Smooth muscle cell (in vitro differentiated cells): ENCODE data around the gene ADAMTS12. TPM values are rescaled to one million over a fixed set of nuclear protein-coding genes. Genes with fewer than 3 reads are reported as not detected.
A peak's percentile ranks its signal among the peaks of the same experiment; 100 is the strongest.

Experiments used
- DNase-seq: peaks from one replicate; lab custom pipeline; 2025; ENCODE audit not compliant: unreplicated experiment; lab: John Stamatoyannopoulos, UW
- H2AFZ ChIP-seq: fragments of 200-600 bp; sonication (generic); 2 replicates; pipeline ENCODE4 v1.6.0; 2016; ENCODE audit warnings: antibody characterized with exemption, low read depth, mild to moderate bottlenecking
- H3F3A ChIP-seq: fragments of 200-600 bp; sonication (generic); 2 replicates; pipeline ENCODE4 v1.6.0; 2017; ENCODE audit warnings: antibody characterized with exemption, low read depth
- H3K27ac ChIP-seq: fragments of 200-600 bp; sonication (generic); 2 replicates; pipeline ENCODE4 v1.5.1; 2016; ENCODE audit warnings: low read depth, mild to moderate bottlenecking
- H3K27me3 ChIP-seq: fragments of 200-600 bp; sonication (generic); 2 replicates; pipeline ENCODE4 v1.6.1; 2016; ENCODE audit warnings: low read depth, mild to moderate bottlenecking
- H3K36me3 ChIP-seq: fragments of 200-600 bp; sonication (generic); 2 replicates; pipeline ENCODE4 v1.5.1; 2016; ENCODE audit warnings: low read depth
- H3K4me1 ChIP-seq: fragments of 200-600 bp; sonication (generic); 2 replicates; pipeline ENCODE4 v1.5.1; 2016; ENCODE audit warnings: low read depth
- H3K4me2 ChIP-seq: fragments of 200-600 bp; sonication (generic); 2 replicates; pipeline ENCODE4 v1.6.0; 2016; ENCODE audit warnings: mild to moderate bottlenecking
- H3K4me3 ChIP-seq: fragments of 200-600 bp; sonication (generic); 2 replicates; pipeline ENCODE4 v1.5.1; 2016; ENCODE audit warnings: mild to moderate bottlenecking
- H3K79me2 ChIP-seq: fragments of 200-600 bp; sonication (generic); 2 replicates; pipeline ENCODE4 v1.6.0; 2016; ENCODE audit warnings: low read depth, mild to moderate bottlenecking
- H3K9ac ChIP-seq: fragments of 200-600 bp; sonication (generic); 2 replicates; pipeline ENCODE4 v1.6.0; 2016; ENCODE audit warnings: low read depth
- H3K9me3 ChIP-seq: fragments of 200-600 bp; sonication (generic); replicated peaks from 2 replicates; pipeline ENCODE4 v1.5.1; 2016; ENCODE audit warnings: low read depth
- H4K20me1 ChIP-seq: fragments of 200-600 bp; sonication (generic); 2 replicates; pipeline ENCODE4 v1.6.0; 2016; ENCODE audit warnings: low read depth
- WGBS: methylation state at CpG from one replicate; pipeline ENCODE4 v1.1.7; 2016; ENCODE audit warnings: low lambda C conversion rate; 5-methylcytosine and 5-hydroxymethylcytosine counted together
- polyA plus RNA-seq: library from polyadenylated mRNA; unstranded; fragments of >200 nt; fragmentation: Nextera tagmentation; extraction: Ambion mirVana; gene quantifications from 2 replicates; pipeline ENCODE4 v1.2.1, GENCODE V29; 2016
- total RNA-seq: library from RNA; depleted of rRNA; stranded (reverse); fragments of >200 nt; gene quantifications from 2 replicates; pipeline ENCODE4 v1.2.3, GENCODE V29; 2014
- TF ChIP-seq, protein P1 (sequence below): fragments of 200-600 bp; sonication (generic); IDR thresholded peaks from 2 replicates; pipeline ENCODE4 v1.5.1; 2017; ENCODE audit warnings: borderline replicate concordance, mild to moderate bottlenecking, antibody characterized with exemption; ENCODE audit not compliant: insufficient read depth, poor library complexity, severe bottlenecking

ADAMTS12 gene
- total and polyA plus RNA-seq, 2 experiments from 2014 or later, result 34.3 to 84.9 TPM

DNA sequence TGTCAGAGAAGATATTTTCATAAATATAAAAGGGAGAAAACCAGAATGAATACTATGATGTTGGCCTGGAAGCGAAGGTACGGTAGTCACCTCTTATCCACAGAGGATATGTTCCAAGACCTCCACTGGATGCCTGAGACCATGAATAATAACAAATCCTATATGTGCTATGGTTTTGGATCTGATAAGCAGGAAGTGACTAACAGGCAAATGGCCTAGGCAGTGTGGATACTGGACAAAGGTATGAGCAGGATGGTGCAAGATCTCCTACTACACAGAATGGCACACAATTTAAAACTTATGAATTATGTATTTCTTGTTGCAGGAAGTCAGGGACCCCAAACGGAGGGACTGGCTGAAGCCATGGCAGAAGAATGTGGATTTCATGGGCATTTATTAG, 48.2 kb downstream of the ADAMTS12 start:
- H3F3A ChIP-seq, result no peaks in the 10 kb centered on the region
- peaks cover 70% of the 10 kb centered on the region for H3K79me2 ChIP-seq
- no peaks in the 10 kb centered on the region for H3K27me3 ChIP-seq
- no peaks in the 10 kb centered on the region for H3K9me3 ChIP-seq
- H3K4me3 ChIP-seq, result no peak overlapping the region
- no peaks in the 10 kb centered on the region for H3K4me1 ChIP-seq
- H4K20me1 ChIP-seq, result peaks cover 33% of the 10 kb centered on the region
- H3K4me2 ChIP-seq, result peak overlapping the region; percentile 46
- TF ChIP-seq, protein P1, sequence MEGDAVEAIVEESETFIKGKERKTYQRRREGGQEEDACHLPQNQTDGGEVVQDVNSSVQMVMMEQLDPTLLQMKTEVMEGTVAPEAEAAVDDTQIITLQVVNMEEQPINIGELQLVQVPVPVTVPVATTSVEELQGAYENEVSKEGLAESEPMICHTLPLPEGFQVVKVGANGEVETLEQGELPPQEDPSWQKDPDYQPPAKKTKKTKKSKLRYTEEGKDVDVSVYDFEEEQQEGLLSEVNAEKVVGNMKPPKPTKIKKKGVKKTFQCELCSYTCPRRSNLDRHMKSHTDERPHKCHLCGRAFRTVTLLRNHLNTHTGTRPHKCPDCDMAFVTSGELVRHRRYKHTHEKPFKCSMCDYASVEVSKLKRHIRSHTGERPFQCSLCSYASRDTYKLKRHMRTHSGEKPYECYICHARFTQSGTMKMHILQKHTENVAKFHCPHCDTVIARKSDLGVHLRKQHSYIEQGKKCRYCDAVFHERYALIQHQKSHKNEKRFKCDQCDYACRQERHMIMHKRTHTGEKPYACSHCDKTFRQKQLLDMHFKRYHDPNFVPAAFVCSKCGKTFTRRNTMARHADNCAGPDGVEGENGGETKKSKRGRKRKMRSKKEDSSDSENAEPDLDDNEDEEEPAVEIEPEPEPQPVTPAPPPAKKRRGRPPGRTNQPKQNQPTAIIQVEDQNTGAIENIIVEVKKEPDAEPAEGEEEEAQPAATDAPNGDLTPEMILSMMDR, result no peak
- H3K27ac ChIP-seq, result peak overlapping the region; percentile 34
- no peaks in the 10 kb centered on the region for H3K36me3 ChIP-seq
- DNase-seq, result no peak
- H3K9ac ChIP-seq, result no peak overlapping the region
- 82% methylated on average over 3 of the region's 3 CpGs for WGBS
- H2AFZ ChIP-seq, result no peak overlapping the region

DNA sequence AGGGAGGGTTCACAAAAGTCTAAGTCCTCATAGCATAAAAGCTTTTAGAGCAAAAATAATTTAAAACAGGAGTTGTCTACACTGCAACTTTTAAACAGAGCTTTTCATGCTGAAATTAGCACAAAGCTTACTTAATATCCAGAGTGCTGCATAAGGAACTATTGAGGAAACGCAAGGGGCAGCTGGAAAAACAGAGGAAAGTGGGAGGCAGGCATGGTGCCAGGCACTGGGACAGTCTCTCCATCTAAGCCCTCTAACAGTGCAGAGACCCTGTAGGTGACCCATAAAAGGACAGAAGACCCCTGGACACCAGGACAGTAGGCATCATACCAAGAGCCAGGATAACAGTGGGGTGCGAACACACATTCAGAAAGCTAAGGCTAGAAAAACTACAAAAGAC, 49.3 kb downstream of the ADAMTS12 start:
- Histone ChIP-seq H3K9me3 (no peaks in the 10 kb centered on the region), H4K20me1 (peaks cover 25% of the 10 kb centered on the region), H3K4me2 (no peak overlapping the region), H3F3A (no peaks in the 10 kb centered on the region), H3K4me1 (no peaks in the 10 kb centered on the region), H3K9ac (no peak overlapping the region), H3K36me3 (no peaks in the 10 kb centered on the region), H3K27me3 (no peaks in the 10 kb centered on the region), H3K4me3 (no peak overlapping the region), H3K79me2 (peaks cover 67% of the 10 kb centered on the region), H2AFZ (no peak overlapping the region), H3K27ac (no peak overlapping the region)
- no peak for DNase-seq
- TF ChIP-seq, protein P1, result no peak
- WGBS, result 90% methylated on average over 2 of the region's 2 CpGs

DNA sequence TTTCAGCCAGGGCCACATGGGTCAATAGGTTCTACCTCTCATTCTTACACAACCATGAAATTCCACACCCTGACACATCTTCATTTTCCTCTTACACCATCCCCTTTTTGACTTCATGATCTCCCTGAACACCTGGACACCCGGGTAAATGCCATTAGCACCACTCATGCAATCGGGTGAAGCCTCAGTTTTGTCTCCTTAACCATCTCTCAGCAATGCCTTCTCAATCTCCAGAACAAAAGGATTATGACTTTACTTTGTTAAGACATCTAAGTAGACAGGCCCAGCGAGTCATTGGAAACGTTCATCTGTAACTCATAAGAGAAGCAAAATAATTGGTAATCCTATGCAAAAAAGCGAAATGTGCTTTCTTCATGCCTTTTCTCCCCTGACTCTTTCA, 49.9 kb downstream of the ADAMTS12 start:
- Histone ChIP-seq H3K36me3 (no peaks in the 10 kb centered on the region), H2AFZ (no peak overlapping the region), H3K27ac (no peak overlapping the region), H3F3A (no peaks in the 10 kb centered on the region), H3K4me3 (no peak overlapping the region), H3K4me1 (no peaks in the 10 kb centered on the region), H3K9ac (no peak overlapping the region), H3K79me2 (peaks cover 65% of the 10 kb centered on the region), H3K27me3 (no peaks in the 10 kb centered on the region), H3K9me3 (no peaks in the 10 kb centered on the region), H3K4me2 (no peak overlapping the region), H4K20me1 (peaks cover 29% of the 10 kb centered on the region)
- 83% methylated on average over 5 of the region's 5 CpGs for WGBS
- DNase-seq, result no peak
- TF ChIP-seq, protein P1, result no peak

DNA sequence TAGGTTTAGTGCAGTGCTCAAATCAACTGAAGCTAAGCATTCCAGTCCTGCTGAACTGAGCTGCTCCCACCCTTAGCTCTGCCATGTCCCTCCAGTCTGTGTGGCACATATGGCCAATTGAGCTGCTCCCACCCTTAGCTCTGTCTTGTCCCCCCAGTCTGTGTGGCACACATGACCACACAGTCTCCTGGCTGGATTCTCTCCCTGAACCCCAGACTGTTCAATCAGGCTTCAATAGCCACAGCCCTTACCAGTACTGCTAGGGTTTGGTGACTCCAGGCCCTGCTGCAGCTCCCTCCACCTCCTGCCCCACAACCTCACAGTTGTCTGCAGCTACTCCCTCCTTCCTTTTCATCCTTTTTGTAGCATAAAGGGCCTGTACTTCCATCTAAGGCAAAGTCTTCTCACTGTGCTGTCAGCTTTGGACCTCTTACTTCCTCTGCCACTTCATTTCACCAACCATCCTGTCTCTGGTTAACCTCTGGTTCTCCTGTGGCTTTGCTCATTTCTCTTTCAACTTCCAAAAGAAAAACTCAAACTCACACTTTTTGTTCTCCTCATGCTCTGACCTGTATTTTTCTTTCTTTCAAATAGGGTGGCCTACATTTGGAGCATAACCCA, 50.8 kb downstream of the ADAMTS12 start:
- Histone ChIP-seq H3K9ac (no peak overlapping the region), H3K4me1 (no peaks in the 10 kb centered on the region), H3K27me3 (no peaks in the 10 kb centered on the region), H3K79me2 (peaks cover 56% of the 10 kb centered on the region), H3K4me3 (no peak overlapping the region), H2AFZ (no peak overlapping the region), H3F3A (no peaks in the 10 kb centered on the region), H3K4me2 (no peak overlapping the region), H3K27ac (no peak overlapping the region), H3K9me3 (no peaks in the 10 kb centered on the region), H4K20me1 (peaks cover 30% of the 10 kb centered on the region), H3K36me3 (no peaks in the 10 kb centered on the region)
- TF ChIP-seq, protein P1, result no peak
- DNase-seq, result no peak
